GM08714 (cell line): Measurements from ENCODE around the gene HPD.
A peak's percentile ranks its signal among the peaks of the same experiment; 100 is the strongest.
"Not testable (repeated sequence)": the region's sequence is repeated elsewhere in the genome, so short reads cannot be mapped to it uniquely, and the experiment has no call there.

Source experiments
- H3K4me3 ChIP-seq: fragments of 200-500 bp; sonication (Bioruptor generic); 2 replicates; pipeline ENCODE4 v1.5.1; 2014; ENCODE audit warnings: mild to moderate bottlenecking, low read length, inconsistent platforms
- ZNF274 ChIP-seq: IDR thresholded peaks from 2 replicates; pipeline ENCODE4 v1.6.1; 2012; ENCODE audit warnings: mild to moderate bottlenecking, low read depth, low read length

The HPD gene

DNA sequence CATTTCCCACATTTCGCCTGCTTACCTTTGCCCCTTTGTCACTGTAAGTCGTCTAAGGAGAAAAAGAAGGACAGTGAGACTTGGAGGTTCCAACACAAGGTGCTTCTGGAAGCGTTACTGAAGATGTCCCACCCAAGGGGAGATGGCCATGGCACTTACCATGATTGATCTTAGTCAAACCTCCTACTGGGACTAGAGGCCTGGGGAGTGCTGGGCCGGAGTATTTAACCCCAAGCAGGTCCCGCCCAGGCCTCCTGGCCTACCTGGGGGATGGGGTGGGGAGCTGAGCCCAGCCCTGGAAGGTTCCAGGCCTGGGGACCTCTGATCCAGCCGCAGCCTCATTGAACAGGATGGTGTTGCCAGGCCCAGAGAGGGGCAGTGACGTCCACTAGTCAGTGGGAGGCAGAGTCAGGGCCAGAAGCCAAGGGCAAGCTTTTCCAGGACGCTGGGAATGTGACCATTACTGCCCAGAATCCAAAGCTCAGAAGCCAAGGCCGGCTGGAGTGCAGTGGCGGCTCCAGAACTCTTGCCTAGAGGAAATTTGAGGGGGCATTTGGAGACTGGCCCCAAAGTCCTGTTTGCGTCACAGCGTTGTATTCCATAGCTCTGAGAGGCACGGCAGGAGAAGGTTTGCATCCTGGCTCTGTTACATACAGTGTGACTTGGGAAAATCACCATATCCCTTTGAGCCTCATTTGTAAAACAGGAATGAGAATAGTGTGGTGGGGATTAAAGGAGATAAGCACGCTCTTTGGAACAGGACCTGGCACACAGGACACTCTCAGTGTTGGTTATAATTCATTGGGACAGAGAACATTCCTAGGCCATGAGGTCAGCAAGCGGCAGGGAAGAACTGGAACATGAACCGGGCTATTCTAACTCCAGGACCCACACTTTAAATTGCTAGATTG, at the start of gene HPD:
Gene HPD (minus strand): TSS at position 198 of the 911 bp plus-strand sequence. CDS start 36 bp downstream, at position 162.
- no peak for TF ChIP-seq ZNF274

GRCh38 chr12:121905746-121906145, 47.1 kb upstream of the HPD start:
- no peak for TF ChIP-seq ZNF274
- H3K4me3 ChIP-seq, result no peak overlapping the region

More for the DNA sequence above, at the start of gene HPD:
- no peak within 1 kb of the TSS for H3K4me3 ChIP-seq

DNA sequence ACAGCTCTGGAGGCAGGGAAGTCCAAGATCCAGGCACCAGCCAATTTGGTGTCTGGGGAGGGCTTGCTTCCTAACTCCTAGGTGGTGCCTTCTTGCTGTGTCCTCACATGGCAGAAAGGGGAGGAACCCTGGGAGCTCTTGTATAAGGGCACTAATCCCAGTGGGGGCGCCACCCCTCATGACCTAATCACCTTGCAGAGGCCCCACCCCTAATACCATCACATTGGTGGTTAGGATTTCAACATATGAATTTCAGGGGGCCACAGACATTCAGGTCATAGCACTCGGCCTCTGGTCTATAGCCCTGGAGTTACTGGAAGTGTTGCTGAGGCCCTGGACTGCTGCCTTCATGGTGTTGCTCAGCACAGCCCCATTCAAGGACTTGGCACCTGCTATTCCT, 44.5 kb upstream of the HPD start:
- TF ChIP-seq ZNF274, result no peak
- no peak overlapping the region for H3K4me3 ChIP-seq

- TF ChIP-seq ZNF274, result no peak
- no peak overlapping the region for H3K4me3 ChIP-seq
Measured at GRCh38 chr12:121899590-121899989, 40.9 kb upstream of the HPD start.

DNA sequence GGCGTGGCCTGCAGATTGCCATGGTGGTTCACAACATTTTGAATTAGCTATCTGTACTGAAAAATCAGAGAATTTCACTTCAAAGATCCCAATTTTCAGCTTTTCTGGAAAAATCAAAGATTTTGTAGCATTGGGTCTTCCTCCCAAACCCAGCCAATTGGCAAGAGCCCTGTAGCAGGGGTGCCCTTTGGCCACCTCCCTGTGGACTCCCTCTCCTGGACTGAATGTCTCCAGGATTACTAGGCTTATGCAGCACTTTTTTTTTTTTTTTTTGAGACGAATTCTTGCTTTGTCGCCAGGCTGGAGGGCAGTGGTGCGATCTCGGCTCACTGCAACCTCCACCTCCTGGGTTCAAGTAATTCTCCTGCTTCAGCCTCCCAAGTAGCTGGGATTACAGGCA, 39.6 kb upstream of the HPD start:
- no peak for TF ChIP-seq ZNF274
- no peak overlapping the region for H3K4me3 ChIP-seq

DNA sequence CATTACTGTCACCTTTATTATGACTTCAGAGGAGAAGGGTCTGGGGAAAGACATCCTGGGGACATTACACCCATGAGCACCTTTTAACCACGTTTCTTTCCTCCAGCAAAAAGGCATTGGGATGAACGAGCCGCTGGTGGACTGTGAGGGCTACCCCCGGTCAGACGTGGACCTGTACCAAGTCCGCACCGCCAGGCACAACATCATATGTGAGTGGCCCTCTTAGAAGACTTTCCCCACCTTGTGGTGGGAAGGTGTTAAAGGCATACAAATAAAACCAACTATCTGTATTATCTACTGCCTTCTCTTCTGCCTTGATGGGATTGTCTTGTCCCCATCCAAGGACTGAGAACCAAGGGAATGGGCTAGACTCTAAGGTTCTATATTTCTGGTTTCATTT, 36.0 kb upstream of the HPD start:
- TF ChIP-seq ZNF274, result no peak
- H3K4me3 ChIP-seq, result no peak overlapping the region

DNA sequence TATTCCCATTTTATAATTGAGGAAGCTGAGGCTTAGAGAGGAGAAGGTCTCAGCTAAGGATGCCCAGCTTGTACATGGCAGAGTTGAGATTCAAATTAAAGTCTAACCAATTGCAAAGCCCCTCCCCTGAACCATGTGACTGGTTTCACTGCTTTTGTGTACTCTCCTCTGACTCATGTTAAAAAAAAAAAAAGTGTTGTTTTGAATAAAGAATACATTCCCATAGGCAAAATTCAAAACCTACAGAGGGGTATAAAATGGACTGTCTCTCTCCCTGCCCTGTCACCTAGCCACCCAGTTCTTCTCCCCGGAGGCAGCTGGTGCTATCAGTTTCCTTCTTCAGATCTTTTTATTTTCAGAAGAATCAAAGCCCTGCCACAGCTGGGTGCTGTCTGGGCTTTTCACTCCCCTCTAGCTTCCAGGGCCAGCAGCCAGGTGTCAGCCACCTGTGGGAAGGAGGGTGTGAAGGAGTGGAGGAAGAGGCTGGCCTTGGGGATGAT, 35.4 kb upstream of the HPD start:
- TF ChIP-seq ZNF274, result no peak
- H3K4me3 ChIP-seq, result no peak overlapping the region

- H3K4me3 ChIP-seq, result no peak overlapping the region
- no peak for TF ChIP-seq ZNF274
Measured at GRCh38 chr12:121892673-121893561, 34.3 kb upstream of the HPD start.

DNA sequence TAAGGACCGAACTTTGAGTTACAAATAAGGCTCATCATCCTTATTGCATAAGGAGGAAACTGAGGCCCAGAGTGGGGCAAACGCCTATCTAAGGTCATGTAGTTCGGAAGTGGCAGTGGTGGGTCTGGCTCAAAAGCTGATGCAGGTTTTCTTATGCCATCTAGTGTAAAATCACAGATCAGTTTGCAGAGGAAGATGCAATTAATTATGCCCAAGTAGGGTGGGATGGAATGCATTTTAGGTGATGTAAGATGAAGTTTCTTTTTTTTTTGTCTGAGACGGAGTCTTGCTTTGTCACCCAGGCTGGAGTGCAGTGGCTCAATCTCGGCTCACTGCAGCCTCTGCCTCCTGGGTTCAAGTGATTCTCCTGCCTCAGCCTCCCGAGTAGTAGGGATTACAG, 31.0 kb upstream of the HPD start:
- H3K4me3 ChIP-seq, result peak overlapping the region; percentile 98

DNA sequence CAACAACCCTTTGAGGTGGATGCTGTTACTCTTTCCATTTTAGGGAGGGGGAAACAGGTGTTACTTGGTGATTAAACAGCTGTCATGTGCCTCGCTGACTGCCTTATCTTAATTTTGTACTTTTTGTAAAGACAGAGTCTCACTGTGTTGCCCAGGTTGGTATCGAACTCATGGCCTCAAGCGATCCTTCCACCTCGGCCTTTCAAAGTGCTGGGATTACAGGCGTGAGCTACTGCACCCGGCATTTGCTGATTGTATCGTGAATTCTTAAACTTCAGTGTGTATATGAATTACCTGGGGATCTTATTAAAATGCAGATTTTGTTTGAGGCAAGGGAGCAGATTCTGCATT, 30.6 kb upstream of the HPD start:
- no peak for TF ChIP-seq ZNF274
- H3K4me3 ChIP-seq, result peak overlapping the region; percentile 98

DNA sequence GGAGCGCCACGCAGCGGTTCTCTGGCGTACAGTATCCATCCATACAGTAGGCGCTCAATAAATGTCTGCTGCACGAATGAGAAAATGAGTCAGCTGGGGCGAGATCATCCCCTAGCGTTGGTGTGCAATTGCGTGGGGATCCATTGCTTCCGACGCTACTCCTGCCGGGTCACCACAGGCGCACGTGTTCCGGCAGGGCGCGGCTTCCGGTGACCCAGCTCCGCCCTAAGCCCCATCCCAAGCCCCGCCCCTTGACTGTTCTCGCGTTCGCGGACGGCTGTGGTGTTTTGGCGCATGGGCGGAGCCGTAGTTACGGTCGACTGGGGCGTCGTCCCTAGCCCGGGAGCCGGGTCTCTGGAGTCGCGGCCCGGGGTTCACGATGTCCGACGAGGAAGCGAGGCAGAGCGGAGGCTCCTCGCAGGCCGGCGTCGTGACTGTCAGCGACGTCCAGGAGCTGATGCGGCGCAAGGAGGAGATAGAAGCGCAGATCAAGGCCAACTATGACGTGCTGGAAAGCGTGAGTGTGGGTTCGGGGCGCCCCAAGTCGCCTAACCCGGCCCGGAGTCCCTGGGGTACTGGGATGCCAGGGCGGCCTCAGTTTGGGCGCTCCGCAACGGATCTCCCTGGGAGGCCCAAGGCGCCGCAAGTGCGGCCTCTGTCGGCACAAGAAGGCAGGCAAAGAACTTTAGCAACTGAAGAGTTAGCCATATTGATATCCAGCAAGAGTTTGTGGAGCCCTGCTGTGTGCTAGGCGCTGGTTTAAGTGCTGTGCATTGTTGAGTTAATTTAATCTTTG, 30.0 kb upstream of the HPD start, which contains the start of gene PSMD9:
Gene PSMD9 (plus strand): TSS at position 313 of the 796 bp plus-strand sequence. CDS start 67 bp downstream, at position 380.
- TF ChIP-seq ZNF274, result no peak
- H3K4me3 ChIP-seq, result peak within 1 kb of the TSS; percentile 98

DNA sequence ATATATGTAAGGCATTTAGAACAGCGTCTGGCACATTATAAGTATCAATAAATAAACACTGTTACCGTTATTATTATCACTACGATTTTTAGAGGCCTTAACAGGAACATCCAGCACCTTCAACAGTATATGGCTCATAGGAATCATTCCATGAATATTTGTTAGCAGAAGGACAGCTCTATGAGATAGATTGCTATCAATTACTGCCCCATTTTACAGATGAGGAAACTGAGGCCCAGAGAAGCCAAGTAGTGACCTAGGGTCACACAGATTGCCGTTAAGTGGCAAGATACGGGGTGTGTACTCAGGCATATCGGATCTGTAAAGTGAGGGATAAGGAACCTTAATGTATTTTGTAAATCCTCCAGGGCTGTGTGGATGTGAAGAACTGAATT, 29.4 kb upstream of the HPD start:
- H3K4me3 ChIP-seq, result peak overlapping the region; percentile 83

DNA sequence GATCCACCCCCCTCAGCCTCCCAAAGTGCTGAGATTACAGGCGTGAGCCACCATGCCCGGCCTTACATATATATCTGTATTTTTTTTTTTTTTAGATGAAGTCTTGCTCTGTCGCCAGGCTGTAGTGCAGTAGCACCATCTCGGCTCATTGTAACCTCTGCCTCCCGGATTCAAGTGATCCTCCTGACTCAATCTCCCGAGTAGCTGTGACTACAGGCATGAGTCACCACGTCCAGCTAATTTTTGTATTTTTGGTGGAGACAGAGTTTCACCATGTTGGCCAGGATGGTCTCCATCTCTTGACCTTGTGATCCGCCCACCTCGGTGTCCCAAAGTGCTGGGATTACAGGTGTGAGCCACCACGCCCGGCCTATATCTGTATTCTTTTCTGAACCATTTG, 26.5 kb upstream of the HPD start:
- H3K4me3 ChIP-seq, result not testable (repeated sequence)

More for the DNA sequence above, 29.4 kb upstream of the HPD start:
- TF ChIP-seq ZNF274, result no peak

- H3K4me3 ChIP-seq, result no peak overlapping the region
- TF ChIP-seq ZNF274, result no peak
Measured at GRCh38 chr12:121883315-121883660, 24.6 kb upstream of the HPD start.

- H3K4me3 ChIP-seq, result not testable (repeated sequence)
Measured at GRCh38 chr12:121876080-121876447, 17.4 kb upstream of the HPD start.
